ENCODE measurements around the gene SLC19A3. TPM values are rescaled to one million over a fixed set of nuclear protein-coding genes. Genes with fewer than 3 reads are reported as not detected.
"Not testable (repeated sequence)": the region's sequence is repeated elsewhere in the genome, so short reads cannot be mapped to it uniquely, and the experiment has no call there.

SLC19A3 gene
- total RNA-seq, 1 experiment from 2014 or later, result 1.2 TPM

GRCh38 chr2:227703280-227703732, 14.5 kb downstream of the SLC19A3 start:
- DNase-seq (ENCODE audit: low read depth), result peak; percentile 38

DNA sequence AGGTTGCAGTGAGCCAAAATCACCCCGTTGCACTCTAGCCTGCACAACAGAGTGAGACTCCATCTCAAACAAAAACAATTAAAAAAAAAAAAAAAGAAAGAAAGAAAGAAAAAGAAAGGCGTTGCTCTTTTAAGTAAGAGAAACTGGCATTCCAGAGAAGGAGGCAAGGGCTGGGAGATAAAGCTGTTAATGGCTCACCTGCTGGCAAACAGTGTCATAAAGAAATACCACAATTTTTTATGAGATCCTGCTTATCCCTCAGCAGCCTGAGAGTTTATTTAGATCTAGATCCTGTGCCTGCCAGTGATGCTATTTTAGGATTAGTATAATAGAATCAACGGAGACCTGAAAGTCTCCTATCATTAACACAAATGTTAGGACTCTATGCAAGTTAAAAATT, 16.3 kb downstream of the SLC19A3 start:
- DNase-seq (ENCODE audit: low read depth), result no peak

DNA sequence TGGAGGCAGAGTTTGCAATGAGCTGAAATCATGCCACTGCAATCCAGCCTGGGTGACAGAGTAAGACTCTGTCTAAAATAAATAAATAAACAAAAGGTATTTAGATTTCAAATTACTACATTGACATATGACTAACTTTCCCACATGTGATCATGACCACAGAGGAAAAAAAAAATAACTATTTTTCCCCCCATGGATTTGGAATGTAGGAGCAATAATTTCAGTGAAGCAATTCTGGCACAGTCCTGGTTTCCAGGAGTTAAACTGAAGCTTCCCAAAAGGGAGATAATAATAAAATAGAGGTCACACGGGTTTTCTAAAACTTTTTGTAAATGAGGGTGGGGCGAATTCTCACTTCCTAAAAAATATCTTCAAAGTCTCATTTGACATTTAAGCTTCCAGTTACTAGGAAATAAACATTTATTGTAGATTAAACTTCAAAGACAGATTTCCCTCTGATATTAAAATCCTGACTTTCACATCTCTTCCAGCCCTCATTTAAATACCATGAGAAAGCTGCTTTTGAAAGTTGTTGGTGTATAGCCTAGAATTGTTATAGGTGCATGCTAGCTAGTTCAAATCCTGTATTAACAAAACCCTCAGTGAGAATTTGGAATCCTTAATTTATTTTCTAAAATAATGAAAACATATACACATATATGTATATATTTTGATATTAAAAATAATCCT, 20.7 kb downstream of the SLC19A3 start:
- DNase-seq (ENCODE audit: low read depth), result no peak

GRCh38 chr2:227687189-227687588, 30.6 kb downstream of the SLC19A3 start:
- DNase-seq (ENCODE audit: low read depth), result no peak

DNA sequence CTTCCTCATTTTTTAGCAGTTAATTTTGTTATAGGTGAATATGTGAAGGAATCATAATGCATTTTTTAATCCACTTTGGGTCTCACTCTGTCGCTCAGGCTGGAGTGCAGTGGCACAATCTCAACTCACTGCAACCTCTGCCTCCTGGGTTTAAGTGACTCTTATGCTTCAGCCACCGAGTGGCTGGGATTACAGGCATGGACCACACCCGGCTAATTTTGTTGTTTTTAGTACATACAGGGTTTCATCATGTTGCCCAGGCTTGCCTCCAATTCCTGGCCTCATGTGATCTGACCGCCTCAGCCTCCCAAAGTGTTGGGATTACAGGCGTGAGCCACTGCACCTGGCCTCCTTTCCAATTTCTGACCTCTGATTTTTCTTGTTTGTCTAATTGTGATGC, 33.6 kb downstream of the SLC19A3 start:
- DNase-seq (ENCODE audit: low read depth), result no peak

GRCh38 chr2:227677928-227678327, 39.9 kb downstream of the SLC19A3 start:
- DNase-seq (ENCODE audit: low read depth), result no peak

- DNase-seq (ENCODE audit: low read depth), result no peak
Observed at GRCh38 chr2:227674485-227674884, 43.3 kb downstream of the SLC19A3 start.

DNA sequence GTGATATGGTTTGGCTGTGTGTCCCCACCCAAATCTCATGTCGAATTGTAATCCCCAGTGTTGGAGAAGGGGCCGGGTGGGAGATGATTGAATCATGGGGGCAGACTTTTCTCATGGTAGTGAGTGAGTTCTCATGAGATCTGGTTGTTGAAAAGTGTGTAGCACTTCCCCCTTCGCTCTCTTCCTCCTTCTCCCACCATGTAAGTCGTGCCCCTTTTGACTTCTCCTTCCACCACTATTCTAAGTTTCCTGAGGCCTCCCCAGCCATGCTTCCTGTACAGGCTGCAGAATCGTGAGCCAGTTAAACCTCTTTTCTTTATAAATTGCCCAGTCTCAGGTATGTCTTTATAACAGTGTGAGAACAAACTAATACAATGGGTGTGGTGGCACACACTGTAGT, 44.2 kb downstream of the SLC19A3 start:
- not testable (repeated sequence) for DNase-seq (ENCODE audit: low read depth)

- no peak for DNase-seq (ENCODE audit: low read depth)
Observed at GRCh38 chr2:227671170-227671905, 46.5 kb downstream of the SLC19A3 start.

GRCh38 chr2:227666631-227667170, 51.1 kb downstream of the SLC19A3 start, which contains the start of gene SCYGR5:
TSS of gene SCYGR5 (plus strand) at chr2:227666804. CDS start at chr2:227666804, 0 bp downstream.
- DNase-seq (ENCODE audit: low read depth), result not testable (repeated sequence)

DNA sequence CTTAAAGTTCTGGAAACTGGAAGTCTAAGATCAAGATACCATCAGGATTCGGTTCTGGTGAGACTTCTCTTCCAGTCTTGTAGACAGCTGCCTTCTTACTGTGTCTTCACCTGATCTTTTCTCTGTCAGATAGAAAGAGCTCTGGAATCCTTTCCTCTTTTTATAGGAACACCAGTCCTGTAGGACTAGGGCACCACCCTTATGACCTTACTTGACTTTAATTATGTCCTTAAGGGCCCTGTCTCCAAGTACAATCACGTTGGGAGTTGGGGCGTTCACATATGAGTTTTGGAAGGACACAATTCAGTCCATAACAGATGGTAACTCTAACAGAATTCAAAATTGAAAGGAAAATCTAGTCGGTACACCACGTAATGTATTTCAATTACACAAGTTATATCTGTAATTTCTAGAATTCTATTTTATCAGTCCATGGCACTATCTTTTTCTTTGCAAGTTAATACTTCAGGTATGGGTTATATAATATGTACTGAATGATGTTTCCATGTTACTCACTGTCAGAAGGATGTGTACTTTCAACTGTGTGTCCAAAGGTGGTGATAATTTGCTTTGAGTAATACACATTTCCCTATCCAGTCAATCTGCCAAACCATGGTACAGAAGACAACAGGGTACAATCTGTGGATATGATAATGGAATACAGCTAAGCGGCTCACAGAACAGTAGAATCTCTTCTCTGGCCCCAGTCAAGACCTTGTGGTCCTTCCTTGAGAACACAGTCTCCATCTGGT, 52.5 kb downstream of the SLC19A3 start:
- DNase-seq (ENCODE audit: low read depth), result no peak

- DNase-seq (ENCODE audit: low read depth), result no peak
Observed at GRCh38 chr2:227661827-227662226, 56.0 kb downstream of the SLC19A3 start.

DNA sequence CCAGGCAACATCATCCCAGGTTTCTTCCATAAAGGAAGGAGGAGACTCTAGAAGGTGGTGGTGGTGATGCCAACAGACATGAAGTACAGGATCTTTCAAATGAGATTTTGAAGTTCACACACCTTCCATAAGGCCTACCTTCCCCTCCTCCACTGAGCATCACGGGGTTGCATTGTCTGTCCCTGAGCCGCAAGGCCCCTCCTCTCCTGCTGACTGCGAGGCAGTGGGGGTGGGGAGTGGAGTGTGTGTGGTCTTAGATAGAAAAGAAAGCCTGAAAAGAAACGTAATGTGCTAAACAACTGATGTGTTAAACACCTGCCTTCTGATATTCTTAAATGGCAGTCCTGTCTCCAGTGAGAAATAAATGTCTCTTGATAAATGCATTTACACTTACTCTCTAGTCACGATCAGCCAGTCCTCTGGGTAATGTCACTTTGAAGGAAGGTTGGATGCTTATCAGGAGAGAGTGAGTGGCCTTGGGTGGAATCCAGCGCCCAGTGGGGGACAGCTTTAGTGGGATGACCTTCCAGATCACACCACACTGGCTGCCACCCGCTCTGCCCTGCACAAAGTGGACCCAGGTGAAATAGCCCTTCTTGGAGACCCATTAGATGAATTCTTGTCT, 56.7 kb downstream of the SLC19A3 start:
- no peak for DNase-seq (ENCODE audit: low read depth)

DNA sequence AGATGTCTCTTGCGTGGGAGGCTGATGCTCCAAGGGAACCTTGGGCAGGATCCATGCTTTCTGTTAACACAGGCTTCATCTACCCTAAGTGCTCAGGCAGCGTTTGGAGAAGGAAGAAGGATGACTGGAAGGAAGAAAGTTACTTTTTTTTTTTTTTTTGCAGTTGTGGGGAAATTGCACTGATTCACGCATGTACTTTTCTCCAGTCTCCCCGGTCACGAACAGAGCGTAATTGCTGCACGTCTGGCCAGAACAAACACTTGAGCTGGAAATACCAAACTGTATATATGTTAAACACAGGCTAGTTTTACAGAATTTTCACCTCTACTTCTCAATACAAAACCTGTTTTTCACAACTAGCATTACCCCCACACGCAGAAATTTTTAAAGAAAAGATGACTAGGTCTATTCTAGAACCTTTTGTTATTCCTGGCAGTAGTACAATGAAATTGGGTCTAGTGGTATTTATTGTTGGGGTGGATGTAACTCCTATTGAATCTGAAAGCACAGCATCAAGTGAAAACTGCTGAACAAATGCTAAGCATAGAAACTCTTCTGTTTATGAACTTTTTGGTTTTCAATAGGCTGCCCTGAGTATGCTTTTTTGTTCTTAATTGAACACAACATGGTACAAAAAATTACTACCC, 60.5 kb downstream of the SLC19A3 start:
- DNase-seq (ENCODE audit: low read depth), result peak; percentile 16

GRCh38 chr2:227655454-227655853, 62.4 kb downstream of the SLC19A3 start:
- peak; percentile 72 for DNase-seq (ENCODE audit: low read depth)

DNA sequence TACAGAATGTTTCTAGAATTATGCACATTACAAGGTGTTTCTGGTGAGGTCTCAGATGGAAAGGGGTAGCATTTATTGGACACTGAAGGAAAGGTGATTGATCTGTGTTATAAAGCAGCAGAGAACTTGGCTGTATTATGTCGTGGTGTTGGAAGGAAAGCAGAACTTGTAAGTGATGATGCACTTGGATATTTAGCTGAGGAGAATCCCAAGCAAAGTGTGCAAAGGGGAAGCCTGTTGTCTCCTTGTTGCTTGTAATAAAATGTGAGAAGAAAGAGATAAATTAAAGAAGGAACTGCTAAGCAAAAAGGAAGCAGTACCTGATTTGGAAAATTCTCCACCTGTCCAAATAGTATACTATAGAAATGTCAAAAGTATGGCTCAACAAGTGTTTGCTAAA, 63.4 kb downstream of the SLC19A3 start:
- DNase-seq (ENCODE audit: low read depth), result no peak

GRCh38 chr2:227653419-227653818, 64.4 kb downstream of the SLC19A3 start:
- no peak for DNase-seq (ENCODE audit: low read depth)

DNA sequence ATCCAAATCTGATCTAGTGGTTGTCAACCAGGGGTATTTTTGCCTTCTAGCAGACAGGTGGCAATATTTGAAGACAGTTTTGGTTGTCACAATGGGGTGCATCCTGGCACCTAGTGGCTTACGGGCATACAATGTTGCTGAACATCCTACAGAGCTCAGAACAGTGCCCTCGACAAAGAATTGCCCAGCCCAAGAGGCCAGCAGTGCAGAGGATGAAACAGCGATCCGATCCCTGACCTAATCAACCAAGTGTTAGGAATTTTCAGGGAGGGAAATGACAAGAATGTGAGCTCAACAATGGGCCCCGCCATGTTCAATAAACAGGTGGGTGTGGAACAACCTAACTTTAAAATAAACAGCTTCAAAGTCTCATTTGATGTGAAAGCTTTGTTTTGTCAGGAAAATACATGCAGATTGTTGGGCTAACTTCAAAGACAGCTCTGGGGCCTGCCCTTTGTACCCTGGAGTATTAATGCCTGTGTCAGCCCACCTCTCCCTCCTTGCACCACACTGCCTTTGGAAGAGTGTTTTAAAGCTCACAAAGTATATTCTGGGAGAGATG, 73.8 kb downstream of the SLC19A3 start:
- DNase-seq (ENCODE audit: low read depth), result no peak

- DNase-seq (ENCODE audit: low read depth), result no peak
Observed at GRCh38 chr2:227642656-227643055, 75.2 kb downstream of the SLC19A3 start.

GRCh38 chr2:227634201-227634600, 83.6 kb downstream of the SLC19A3 start:
- DNase-seq (ENCODE audit: low read depth), result no peak

Data from Daoy (cell line).